ENCODE results near the gene ZNF728. TPM values are rescaled to one million over a fixed set of nuclear protein-coding genes. Genes with fewer than 3 reads are reported as not detected.

The ZNF728 gene
- total RNA-seq, 1 experiment from 2014 or later = not detected

GRCh38 chr19:23033721-23034120 is 30.7 kb upstream of the ZNF728 start (continued):
- TF ChIP-seq YY1 (IDR thresholded peaks at IDR 0.05; ENCODE audit: extremely low read depth, insufficient replicate concordance, low read depth, low read length) = no peak
- TF ChIP-seq CBX3 (IDR thresholded peaks at IDR 0.05; ENCODE audit: low read depth) = no peak
- TF ChIP-seq SRF (IDR thresholded peaks at IDR 0.05; ENCODE audit: low read depth) = no peak
- no peak for TF ChIP-seq TCF7L2 (IDR thresholded peaks at IDR 0.05; ENCODE audit: borderline replicate concordance, extremely low read depth, insufficient read depth, insufficient read length)
- TF ChIP-seq, protein P1, sequence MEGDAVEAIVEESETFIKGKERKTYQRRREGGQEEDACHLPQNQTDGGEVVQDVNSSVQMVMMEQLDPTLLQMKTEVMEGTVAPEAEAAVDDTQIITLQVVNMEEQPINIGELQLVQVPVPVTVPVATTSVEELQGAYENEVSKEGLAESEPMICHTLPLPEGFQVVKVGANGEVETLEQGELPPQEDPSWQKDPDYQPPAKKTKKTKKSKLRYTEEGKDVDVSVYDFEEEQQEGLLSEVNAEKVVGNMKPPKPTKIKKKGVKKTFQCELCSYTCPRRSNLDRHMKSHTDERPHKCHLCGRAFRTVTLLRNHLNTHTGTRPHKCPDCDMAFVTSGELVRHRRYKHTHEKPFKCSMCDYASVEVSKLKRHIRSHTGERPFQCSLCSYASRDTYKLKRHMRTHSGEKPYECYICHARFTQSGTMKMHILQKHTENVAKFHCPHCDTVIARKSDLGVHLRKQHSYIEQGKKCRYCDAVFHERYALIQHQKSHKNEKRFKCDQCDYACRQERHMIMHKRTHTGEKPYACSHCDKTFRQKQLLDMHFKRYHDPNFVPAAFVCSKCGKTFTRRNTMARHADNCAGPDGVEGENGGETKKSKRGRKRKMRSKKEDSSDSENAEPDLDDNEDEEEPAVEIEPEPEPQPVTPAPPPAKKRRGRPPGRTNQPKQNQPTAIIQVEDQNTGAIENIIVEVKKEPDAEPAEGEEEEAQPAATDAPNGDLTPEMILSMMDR (IDR thresholded peaks at IDR 0.05 in 2 of 3, conservative IDR thresholded peaks at IDR 0.05 in 1 of 3; ENCODE audit: borderline replicate concordance in 1 of 3, insufficient read depth in 1 of 3, low read depth in 2 of 3, low read length in 2 of 3) = no peak
- TF ChIP-seq ZNF274 (IDR thresholded peaks at IDR 0.05; ENCODE audit: low read depth, low read length) = no peak

DNA sequence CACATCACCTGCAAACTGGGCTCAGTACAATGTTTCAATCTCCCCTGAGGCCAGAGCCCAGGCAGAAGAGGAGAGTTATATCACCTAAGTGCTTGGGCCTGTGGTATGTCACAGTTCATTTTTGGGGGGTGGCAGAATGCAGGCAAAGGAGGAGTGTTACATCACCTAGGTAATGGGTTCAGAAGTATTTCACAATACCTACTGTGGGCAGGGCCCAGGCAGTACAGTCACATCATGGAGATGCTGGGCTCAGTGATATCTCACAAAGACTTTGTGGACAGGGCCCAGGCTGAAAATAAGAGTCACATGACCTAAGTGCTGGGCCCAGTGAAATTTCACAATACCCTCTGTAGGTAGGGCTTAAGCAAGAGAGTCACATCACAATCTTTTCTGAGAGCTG is 12.7 kb upstream of the ZNF728 start:
- BruUV-seq (replicated peaks) = no TSS peak
- RAD21 ChIA-PET (ENCODE audit: low non-redundant PET in 1 of 2, low total read pairs in 2 of 2, uncharacterized antibody in 2 of 2, unreplicated experiment in 2 of 2) = no interaction called here
- Histone ChIP-seq H3K4me3 (replicated peaks in 1 of 2; ENCODE audit: low read depth in 1 of 2, low read length in 2 of 2) (no peak overlapping the region), H3K9me2 (ENCODE audit: insufficient read depth) (no peaks in the 10 kb centered on the region), H3K27me3 (ENCODE audit: insufficient read depth, low read length) (no peaks in the 10 kb centered on the region), H3K27ac (ENCODE audit: low read depth, low read length) (no peak overlapping the region), H4K20me1 (ENCODE audit: insufficient read depth) (no peaks in the 10 kb centered on the region), H3K36me3 (ENCODE audit: control insufficient read depth in 1 of 2, insufficient read depth in 2 of 2, low read length in 2 of 2) (no peaks in the 10 kb centered on the region), H3K4me2 (ENCODE audit: low read length) (no peak overlapping the region), H3K4me1 (ENCODE audit: control insufficient read depth in 1 of 2, insufficient read depth in 2 of 2, low read length in 2 of 2) (no peaks in the 10 kb centered on the region), H2AFZ (ENCODE audit: low read depth, low read length, poor library complexity, severe bottlenecking) (no peak overlapping the region), H3K9me3 (ENCODE audit: control insufficient read depth in 1 of 2, insufficient read depth in 1 of 2, low read depth in 1 of 2, low read length in 2 of 2) (peaks cover 9 to 27% of the 10 kb centered on the region in 2 experiments; a peak in 2 of 4 replicates), H3K79me2 (ENCODE audit: insufficient read depth, low read length) (no peaks in the 10 kb centered on the region), H3K9ac (ENCODE audit: low read length) (no peak overlapping the region)
- DNase-seq (ENCODE audit: low read depth, low spot score) (no peak), ATAC-seq (no peak)
- intact Hi-C loops (cut with micrococcal nuclease) = no loop called here
- CTCF ChIA-PET = no interaction called here
- POLR2A ChIA-PET = no interaction called here
- TF ChIP-seq SP1 (IDR thresholded peaks at IDR 0.05; ENCODE audit: low read depth) (no peak), SIN3A (IDR thresholded peaks at IDR 0.05; ENCODE audit: low read depth) (no peak), MAX (IDR thresholded peaks at IDR 0.05) (no peak), ZFX (IDR thresholded peaks at IDR 0.05) (no peak), SRF (IDR thresholded peaks at IDR 0.05; ENCODE audit: low read depth) (no peak), CEBPB (IDR thresholded peaks at IDR 0.05; ENCODE audit: low read depth) (no peak), JUND (IDR thresholded peaks at IDR 0.05) (no peak), YY1 (IDR thresholded peaks at IDR 0.05; ENCODE audit: extremely low read depth, insufficient replicate concordance, low read depth, low read length) (no peak), ZNF274 (IDR thresholded peaks at IDR 0.05; ENCODE audit: low read depth, low read length) (no peak), EZH2phosphoT487 (IDR thresholded peaks at IDR 0.05; ENCODE audit: borderline replicate concordance) (no peak), RAD21 (IDR thresholded peaks at IDR 0.05; ENCODE audit: low read depth) (no peak), ELF1 (IDR thresholded peaks at IDR 0.05; ENCODE audit: borderline replicate concordance, low read depth) (no peak), EZH2 (IDR thresholded peaks at IDR 0.05) (no peak), FOSL1 (IDR thresholded peaks at IDR 0.05; ENCODE audit: low read depth) (no peak)
- TF ChIP-seq, protein P2, sequence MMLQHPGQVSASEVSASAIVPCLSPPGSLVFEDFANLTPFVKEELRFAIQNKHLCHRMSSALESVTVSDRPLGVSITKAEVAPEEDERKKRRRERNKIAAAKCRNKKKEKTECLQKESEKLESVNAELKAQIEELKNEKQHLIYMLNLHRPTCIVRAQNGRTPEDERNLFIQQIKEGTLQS (IDR thresholded peaks at IDR 0.05) = no peak
- TF ChIP-seq, protein P1 (IDR thresholded peaks at IDR 0.05 in 2 of 3, conservative IDR thresholded peaks at IDR 0.05 in 1 of 3; ENCODE audit: borderline replicate concordance in 1 of 3, insufficient read depth in 1 of 3, low read depth in 2 of 3, low read length in 2 of 3) = no peak
- TF ChIP-seq, protein P3, sequence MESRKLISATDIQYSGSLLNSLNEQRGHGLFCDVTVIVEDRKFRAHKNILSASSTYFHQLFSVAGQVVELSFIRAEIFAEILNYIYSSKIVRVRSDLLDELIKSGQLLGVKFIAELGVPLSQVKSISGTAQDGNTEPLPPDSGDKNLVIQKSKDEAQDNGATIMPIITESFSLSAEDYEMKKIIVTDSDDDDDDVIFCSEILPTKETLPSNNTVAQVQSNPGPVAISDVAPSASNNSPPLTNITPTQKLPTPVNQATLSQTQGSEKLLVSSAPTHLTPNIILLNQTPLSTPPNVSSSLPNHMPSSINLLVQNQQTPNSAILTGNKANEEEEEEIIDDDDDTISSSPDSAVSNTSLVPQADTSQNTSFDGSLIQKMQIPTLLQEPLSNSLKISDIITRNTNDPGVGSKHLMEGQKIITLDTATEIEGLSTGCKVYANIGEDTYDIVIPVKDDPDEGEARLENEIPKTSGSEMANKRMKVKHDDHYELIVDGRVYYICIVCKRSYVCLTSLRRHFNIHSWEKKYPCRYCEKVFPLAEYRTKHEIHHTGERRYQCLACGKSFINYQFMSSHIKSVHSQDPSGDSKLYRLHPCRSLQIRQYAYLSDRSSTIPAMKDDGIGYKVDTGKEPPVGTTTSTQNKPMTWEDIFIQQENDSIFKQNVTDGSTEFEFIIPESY (IDR thresholded peaks at IDR 0.05; ENCODE audit: extremely low read depth, insufficient replicate concordance, low read length) = no peak
